Testis (tissue), 3 donors: ENCODE measurements around the gene SLC35F5. TPM values are rescaled to one million over a fixed set of nuclear protein-coding genes. Genes with fewer than 3 reads are reported as not detected.

Experiments
- DNase-seq: peaks from one replicate; pipeline ENCODE4 v3.0.0-alpha.2; 2019
- H3K27ac ChIP-seq, 2 donors: fragments of 200-600 bp; sonication (generic); one replicate each; pipeline ENCODE4 v1.5.1; 2019
- H3K27me3 ChIP-seq: fragments of 200-600 bp; sonication (generic); one replicate; pipeline ENCODE4 v1.5.1; 2019
- H3K36me3 ChIP-seq: fragments of 200-600 bp; sonication (generic); one replicate; pipeline ENCODE4 v1.5.1; 2017; ENCODE audit warnings: low read depth; ENCODE audit errors: missing control alignments
- H3K4me1 ChIP-seq: fragments of 200-600 bp; sonication (generic); one replicate; pipeline ENCODE4 v1.5.1; 2019
- H3K4me3 ChIP-seq, 2 donors: fragments of 200-600 bp; sonication (generic); one replicate each; pipeline ENCODE4 v1.5.1; 2017 to 2019
- H3K9me3 ChIP-seq: fragments of 200-600 bp; sonication (generic); one replicate; pipeline ENCODE4 v1.5.1; 2017
- POLR2A ChIP-seq: fragments of 450-650 bp; IDR thresholded peaks from one replicate; pipeline ENCODE4 v1.6.1; 2017; ENCODE audit warnings: antibody characterized with exemption, mild to moderate bottlenecking, moderate library complexity
- WGBS, 2 donors: methylation state at CpG; one replicate each; pipeline ENCODE4 v1.1.5; 2018; 5-methylcytosine and 5-hydroxymethylcytosine counted together
- intact Hi-C: fragments of 100-400 bp; cut with DNase I; formaldehyde crosslinking; loops from one replicate; pipeline ENCODE4 v1.15.1; 2023; ENCODE audit warnings: low total_unique reads
- polyA plus RNA-seq: library from polyadenylated mRNA; stranded (reverse); fragments of 350-450 nt; fragmentation: Illumina TruSeq; extraction: RNeasy Lipid Tissue Mini Kit (QIAGEN cat#74804); gene quantifications from one replicate; pipeline ENCODE4 v1.2.3, GENCODE V29; 2014; ENCODE audit warnings: low read depth, low replicate concordance; ENCODE audit not compliant: insufficient read depth
- total RNA-seq, 2 donors: library from RNA; depleted of rRNA; stranded (reverse); fragments of >200 nt; gene quantifications; one replicate each; pipeline ENCODE4 v1.2.3, GENCODE V29; 2016
- TF ChIP-seq, protein P1 (sequence below), 3 experiments: fragments of 450-650 bp in 2 of 3; fragments of 200-600 bp in 1 of 3; sonication (generic) in 1 of 3; IDR thresholded peaks; one replicate each; pipeline ENCODE4 v1.5.1; 2016 to 2019; ENCODE audit warnings: antibody characterized with exemption in 3 of 3, mild to moderate bottlenecking in 2 of 3, moderate library complexity in 1 of 3

The SLC35F5 gene
- total and polyA plus RNA-seq, 3 donors from 2014 or later: 62.1 to 110 (median 102) TPM

DNA sequence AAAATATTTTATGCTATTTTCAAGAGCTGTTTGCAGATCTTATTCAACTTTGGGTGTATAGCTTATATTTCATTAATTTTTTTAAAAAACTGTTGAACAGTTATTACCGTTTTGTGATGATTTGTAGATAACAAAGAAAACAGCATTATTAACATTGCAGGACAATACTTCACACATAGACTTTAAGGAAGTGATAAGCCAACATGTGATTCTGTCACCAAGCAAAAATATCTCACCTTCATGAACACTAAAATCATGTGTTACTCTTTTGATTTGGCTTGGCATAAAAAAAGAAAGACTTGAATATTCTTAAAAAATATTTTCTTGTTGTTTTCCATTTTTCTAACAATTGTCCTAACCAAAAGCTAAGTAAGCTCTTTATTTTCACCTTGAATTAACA lies 33.0 kb downstream of the SLC35F5 start:
- H3K27ac ChIP-seq: no peak overlapping the region
- intact Hi-C loops: no loop called here
- no peaks in the 10 kb centered on the region for H3K4me1 ChIP-seq
- no peaks in the 10 kb centered on the region for H3K27me3 ChIP-seq
- no peaks in the 10 kb centered on the region for H3K36me3 ChIP-seq
- no peak for TF ChIP-seq POLR2A
- TF ChIP-seq, protein P1, sequence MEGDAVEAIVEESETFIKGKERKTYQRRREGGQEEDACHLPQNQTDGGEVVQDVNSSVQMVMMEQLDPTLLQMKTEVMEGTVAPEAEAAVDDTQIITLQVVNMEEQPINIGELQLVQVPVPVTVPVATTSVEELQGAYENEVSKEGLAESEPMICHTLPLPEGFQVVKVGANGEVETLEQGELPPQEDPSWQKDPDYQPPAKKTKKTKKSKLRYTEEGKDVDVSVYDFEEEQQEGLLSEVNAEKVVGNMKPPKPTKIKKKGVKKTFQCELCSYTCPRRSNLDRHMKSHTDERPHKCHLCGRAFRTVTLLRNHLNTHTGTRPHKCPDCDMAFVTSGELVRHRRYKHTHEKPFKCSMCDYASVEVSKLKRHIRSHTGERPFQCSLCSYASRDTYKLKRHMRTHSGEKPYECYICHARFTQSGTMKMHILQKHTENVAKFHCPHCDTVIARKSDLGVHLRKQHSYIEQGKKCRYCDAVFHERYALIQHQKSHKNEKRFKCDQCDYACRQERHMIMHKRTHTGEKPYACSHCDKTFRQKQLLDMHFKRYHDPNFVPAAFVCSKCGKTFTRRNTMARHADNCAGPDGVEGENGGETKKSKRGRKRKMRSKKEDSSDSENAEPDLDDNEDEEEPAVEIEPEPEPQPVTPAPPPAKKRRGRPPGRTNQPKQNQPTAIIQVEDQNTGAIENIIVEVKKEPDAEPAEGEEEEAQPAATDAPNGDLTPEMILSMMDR (IDR thresholded peaks at IDR 0.05): no peak
- H3K9me3 ChIP-seq: no peaks in the 10 kb centered on the region
- DNase-seq: no peak
- 72 to 77% methylated on average over 1 of the region's 1 CpG for WGBS, 2 donors
- no peak overlapping the region for H3K4me3 ChIP-seq

DNA sequence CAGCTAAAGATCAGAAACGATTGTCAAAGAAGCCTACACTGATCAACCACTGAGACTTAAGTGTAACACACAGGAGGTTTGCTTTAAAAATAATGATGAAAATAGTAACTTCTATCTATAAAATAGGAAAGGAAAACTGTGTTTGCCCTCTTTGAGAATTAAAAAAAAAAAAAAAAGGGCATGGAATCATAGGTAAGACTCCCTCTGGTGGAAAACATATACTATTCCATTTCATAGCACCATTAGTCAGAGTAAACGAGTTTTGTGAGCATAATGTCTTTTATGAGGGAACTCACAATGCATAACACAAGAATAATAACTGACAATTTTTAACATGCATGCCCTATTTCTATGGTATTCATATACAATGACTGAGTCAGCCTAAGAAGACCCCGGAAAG lies 36.3 kb downstream of the SLC35F5 start:
- Histone ChIP-seq H3K9me3 (no peaks in the 10 kb centered on the region), H3K27me3 (no peaks in the 10 kb centered on the region), H3K27ac (no peak overlapping the region), H3K4me1 (no peaks in the 10 kb centered on the region), H3K36me3 (no peaks in the 10 kb centered on the region), H3K4me3 (no peak overlapping the region)
- intact Hi-C loops: no loop called here
- WGBS, 2 donors: 61 to 63% methylated on average over 3 of the region's 3 CpGs
- TF ChIP-seq, protein P1 (IDR thresholded peaks at IDR 0.05): peak in 1 of 3 experiments; percentile 44
- no peak for TF ChIP-seq POLR2A
- no peak for DNase-seq

DNA sequence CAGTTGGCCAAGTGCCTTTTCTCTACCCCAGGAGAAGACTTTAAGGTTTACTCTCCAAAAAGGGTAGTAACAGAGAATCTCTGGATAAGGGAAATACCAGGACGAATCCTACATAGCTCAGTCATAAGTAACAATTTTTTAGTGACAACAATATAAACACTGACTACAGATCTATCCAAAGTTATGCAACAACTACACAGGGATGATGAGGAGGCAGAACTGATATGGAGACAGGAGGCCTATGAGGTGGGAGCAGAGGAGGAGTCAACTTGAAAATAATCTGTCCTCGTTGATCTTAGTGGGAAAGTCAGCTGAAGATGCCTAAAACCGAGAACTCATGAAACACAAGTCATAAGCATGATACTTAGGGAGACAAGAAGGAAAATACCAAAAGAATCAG lies 40.2 kb downstream of the SLC35F5 start:
- no peaks in the 10 kb centered on the region for H3K36me3 ChIP-seq
- no peaks in the 10 kb centered on the region for H3K4me1 ChIP-seq
- no peak overlapping the region for H3K27ac ChIP-seq
- intact Hi-C loops: no loop called here
- DNase-seq: no peak
- TF ChIP-seq POLR2A: no peak
- TF ChIP-seq, protein P1 (IDR thresholded peaks at IDR 0.05): no peak
- H3K4me3 ChIP-seq: no peak overlapping the region
- H3K27me3 ChIP-seq: no peaks in the 10 kb centered on the region
- H3K9me3 ChIP-seq: no peaks in the 10 kb centered on the region
- WGBS, 2 donors: 81 to 86% methylated on average over 3 of the region's 3 CpGs

DNA sequence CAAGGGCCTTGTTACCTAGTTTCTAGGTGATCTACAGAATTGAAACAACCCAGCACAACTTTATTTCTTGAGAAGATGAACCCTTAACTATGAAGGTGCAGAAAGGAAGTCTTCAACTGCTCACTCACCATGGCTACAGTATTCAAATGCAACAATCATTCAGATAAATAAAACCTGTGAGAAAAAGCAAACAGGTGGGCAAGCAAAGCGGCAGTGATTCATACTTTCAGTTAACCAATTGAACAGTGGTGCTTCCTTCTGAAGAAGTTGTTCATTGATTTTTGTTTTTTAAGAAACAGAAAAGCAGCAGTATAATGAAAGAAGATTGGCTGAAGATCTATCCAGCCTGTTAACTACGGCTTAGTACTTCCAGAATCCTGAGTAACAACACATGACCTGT lies 43.5 kb downstream of the SLC35F5 start:
- Histone ChIP-seq H3K36me3 (no peaks in the 10 kb centered on the region), H3K4me1 (no peaks in the 10 kb centered on the region), H3K27me3 (no peaks in the 10 kb centered on the region), H3K27ac (no peak overlapping the region), H3K9me3 (no peaks in the 10 kb centered on the region), H3K4me3 (no peak overlapping the region)
- WGBS, 2 donors: 81 to 87% methylated on average over 2 of the region's 2 CpGs
- no peak for DNase-seq
- intact Hi-C loops: no loop called here
- TF ChIP-seq POLR2A: no peak
- TF ChIP-seq, protein P1 (IDR thresholded peaks at IDR 0.05): no peak

DNA sequence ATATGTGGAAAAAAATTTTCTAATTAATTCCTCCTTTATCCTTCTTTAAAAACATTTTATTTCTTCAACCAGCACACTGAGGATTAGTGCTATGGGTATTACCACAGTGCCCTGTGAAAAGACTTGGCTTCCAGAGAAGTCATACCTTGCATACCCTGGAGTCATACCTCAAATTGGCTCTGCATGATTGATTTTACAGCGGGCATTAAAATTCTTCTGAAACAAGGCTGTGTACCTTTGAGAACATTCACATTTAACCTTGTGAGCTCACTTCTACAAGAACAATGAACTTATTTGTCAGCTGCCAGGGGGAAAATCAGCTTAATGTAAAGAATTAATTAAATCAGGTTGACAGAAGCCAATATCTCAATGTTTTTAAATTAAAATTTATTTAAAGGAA lies 44.6 kb downstream of the SLC35F5 start:
- Histone ChIP-seq H3K27me3 (no peaks in the 10 kb centered on the region), H3K36me3 (no peaks in the 10 kb centered on the region), H3K4me3 (no peak overlapping the region), H3K9me3 (no peaks in the 10 kb centered on the region), H3K4me1 (no peaks in the 10 kb centered on the region), H3K27ac (no peak overlapping the region)
- TF ChIP-seq, protein P1 (IDR thresholded peaks at IDR 0.05): no peak
- TF ChIP-seq POLR2A: no peak
- intact Hi-C loops: no loop called here
- 68 to 69% methylated on average over 1 of the region's 1 CpG for WGBS, 2 donors
- DNase-seq: no peak
